Measurements from ENCODE around the gene IPO13.

The IPO13 gene, protein sequence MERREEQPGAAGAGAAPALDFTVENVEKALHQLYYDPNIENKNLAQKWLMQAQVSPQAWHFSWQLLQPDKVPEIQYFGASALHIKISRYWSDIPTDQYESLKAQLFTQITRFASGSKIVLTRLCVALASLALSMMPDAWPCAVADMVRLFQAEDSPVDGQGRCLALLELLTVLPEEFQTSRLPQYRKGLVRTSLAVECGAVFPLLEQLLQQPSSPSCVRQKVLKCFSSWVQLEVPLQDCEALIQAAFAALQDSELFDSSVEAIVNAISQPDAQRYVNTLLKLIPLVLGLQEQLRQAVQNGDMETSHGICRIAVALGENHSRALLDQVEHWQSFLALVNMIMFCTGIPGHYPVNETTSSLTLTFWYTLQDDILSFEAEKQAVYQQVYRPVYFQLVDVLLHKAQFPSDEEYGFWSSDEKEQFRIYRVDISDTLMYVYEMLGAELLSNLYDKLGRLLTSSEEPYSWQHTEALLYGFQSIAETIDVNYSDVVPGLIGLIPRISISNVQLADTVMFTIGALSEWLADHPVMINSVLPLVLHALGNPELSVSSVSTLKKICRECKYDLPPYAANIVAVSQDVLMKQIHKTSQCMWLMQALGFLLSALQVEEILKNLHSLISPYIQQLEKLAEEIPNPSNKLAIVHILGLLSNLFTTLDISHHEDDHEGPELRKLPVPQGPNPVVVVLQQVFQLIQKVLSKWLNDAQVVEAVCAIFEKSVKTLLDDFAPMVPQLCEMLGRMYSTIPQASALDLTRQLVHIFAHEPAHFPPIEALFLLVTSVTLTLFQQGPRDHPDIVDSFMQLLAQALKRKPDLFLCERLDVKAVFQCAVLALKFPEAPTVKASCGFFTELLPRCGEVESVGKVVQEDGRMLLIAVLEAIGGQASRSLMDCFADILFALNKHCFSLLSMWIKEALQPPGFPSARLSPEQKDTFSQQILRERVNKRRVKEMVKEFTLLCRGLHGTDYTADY

DNA sequence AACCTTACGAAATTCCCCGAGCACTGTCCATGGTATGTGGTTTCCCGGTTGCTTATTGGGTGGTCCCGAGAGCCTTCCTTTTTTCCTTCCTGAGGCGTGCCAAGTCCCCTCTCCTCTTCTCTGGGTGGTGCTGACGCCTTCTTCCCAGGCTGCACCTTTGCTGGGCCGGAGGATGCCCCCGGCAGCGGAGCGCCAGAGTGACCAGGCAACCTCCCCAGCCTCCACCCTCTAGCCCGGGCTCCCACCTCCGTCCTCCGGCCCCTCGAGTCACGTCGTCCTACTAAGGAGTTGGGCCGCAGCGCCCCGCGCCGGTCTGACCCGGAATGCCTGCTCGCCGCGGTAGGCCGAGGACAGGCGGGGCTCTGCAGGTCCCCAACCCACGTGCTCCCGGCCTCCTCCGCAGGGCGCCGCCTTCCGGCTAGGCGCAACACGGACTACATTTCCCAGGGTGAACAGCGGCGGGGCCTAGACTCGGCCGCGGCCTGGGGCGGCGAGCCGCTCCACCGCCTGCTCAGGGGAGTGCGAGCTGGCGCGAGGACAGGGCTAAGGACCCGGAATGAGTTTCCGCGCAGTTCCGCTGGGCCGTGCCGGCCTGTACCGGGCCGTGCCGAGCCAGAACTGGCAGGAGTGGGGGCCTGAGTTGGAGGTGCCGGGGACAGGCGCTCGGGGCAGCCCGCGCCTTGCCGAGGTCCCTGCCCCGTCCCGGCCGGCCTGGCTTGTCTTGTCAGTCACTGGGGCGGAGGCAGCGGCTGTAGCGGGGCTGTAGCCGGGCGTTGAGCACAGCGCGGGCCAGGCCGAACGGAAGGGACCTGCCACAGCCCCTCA is at the start of gene IPO13:
Gene IPO13 (plus strand): TSS at position 715 of the 825 bp plus-strand sequence. CDS start 651 bp downstream, outside the sequence.
- DNase-seq (ENCODE audit: low read depth) = peak; percentile 86

DNA sequence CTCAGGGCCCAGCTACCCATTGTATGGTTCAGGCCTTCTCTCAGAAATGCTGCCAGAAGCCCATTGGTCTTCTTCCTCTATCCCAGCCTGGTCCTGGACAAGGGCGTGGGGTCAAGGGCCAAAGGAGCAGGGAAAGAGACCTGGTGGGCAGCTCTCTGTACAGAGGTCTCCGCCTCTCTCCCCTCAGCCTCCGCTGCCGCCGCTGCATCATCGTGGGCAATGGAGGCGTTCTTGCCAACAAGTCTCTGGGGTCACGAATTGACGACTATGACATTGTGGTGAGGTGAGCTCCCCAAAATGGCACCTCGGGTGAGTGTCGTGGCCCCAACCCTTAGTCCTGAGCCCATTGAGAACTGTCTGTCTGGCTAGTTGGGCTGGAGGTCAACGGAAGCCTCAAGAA is 47.8 kb upstream of the IPO13 start:
- no peak for DNase-seq (ENCODE audit: low read depth)

DNA sequence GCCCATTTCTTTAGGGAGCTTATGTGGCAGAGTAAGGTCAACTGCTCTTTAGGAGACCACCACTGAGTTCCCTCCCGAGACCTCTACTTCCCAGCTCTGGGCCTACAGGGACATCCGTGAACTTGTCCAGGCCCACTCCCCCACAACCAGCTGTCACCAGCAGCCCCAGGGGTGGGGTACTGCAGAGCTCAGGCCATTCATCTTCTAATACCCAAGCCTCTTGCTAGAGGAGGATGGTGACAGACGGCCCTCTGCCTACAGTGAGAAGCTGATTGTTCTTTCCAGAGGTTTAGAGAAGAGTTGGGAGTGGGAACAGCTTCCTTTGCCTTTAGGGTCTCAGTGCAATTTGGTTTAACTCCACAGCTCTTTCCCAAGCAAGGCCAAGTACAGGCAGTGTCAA is 46.4 kb upstream of the IPO13 start:
- no peak for DNase-seq (ENCODE audit: low read depth)

DNA sequence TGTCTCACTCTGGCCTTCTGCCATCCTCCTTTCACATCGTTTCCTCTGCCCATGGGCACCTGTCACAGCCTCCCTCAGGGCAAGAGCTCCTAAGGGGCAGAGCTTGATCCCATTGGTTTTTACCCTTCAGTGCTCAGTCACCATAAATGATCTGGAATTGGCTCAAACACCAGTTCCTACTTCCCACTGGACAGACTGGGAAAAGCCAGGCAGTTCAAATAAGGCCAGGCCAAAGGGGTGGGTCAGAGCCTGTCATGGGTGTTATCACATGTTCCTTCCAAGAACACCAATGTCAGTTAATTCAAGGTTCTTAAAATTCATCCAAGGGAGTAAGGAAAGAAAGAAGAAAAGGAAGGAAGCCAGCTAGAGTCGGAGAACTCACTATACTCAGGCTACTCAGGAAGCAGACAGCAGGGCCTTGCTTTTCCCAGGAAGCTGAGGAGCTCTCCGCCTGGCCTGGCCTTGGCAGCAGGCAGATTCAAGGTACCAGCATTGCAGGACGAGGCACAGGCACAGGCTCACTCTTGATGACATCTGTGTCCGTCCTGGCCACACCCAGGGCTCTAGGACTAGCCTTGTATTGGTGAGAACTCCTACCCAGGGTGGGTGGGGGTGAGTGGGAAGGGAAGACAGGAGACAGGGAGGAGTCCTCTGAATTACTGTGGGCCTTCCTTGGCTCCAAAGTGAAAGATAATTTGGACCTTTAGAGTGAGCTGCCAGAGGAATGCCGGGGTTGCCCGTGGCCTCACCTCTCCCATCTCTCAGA is 45.4 kb upstream of the IPO13 start:
- no peak for DNase-seq (ENCODE audit: low read depth)

DNA sequence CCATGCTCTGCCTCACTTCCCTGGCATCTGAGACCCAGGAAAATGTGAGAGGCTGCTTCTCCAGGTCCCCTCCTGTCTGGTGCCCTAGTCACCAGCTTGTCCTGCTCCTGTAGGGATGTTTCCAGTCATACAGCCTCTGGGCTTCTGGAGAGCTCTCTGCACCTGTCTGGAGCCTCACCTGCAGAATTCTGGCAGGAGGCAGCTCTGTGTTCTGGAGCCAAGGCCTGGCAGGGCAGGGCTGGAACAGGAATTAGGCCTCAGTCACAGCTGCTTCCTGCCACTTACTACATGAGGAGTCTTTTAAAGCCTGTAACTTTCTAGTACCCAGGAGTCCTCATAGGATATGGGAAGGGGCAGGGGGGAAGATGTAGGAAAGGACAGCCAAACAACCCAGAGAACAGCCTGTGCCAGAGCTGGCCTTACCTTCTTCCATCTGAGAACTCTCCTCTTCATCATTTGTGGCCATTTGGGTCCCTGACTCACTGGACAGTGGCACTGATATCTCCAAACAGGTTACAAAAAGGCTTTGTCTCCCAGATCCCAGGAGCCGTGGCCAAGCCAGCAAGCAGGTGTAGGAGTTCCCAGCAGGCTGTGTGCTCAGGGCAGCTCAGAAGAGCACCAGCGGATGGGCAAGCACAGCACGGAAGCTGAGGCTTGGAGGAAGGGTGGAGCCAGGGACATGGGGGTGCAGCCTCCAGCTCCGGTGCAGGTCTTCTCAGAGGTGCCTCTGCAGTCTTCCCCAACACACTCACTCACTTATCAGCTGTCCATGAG is 44.5 kb upstream of the IPO13 start:
- DNase-seq (ENCODE audit: low read depth) = no peak

DNA sequence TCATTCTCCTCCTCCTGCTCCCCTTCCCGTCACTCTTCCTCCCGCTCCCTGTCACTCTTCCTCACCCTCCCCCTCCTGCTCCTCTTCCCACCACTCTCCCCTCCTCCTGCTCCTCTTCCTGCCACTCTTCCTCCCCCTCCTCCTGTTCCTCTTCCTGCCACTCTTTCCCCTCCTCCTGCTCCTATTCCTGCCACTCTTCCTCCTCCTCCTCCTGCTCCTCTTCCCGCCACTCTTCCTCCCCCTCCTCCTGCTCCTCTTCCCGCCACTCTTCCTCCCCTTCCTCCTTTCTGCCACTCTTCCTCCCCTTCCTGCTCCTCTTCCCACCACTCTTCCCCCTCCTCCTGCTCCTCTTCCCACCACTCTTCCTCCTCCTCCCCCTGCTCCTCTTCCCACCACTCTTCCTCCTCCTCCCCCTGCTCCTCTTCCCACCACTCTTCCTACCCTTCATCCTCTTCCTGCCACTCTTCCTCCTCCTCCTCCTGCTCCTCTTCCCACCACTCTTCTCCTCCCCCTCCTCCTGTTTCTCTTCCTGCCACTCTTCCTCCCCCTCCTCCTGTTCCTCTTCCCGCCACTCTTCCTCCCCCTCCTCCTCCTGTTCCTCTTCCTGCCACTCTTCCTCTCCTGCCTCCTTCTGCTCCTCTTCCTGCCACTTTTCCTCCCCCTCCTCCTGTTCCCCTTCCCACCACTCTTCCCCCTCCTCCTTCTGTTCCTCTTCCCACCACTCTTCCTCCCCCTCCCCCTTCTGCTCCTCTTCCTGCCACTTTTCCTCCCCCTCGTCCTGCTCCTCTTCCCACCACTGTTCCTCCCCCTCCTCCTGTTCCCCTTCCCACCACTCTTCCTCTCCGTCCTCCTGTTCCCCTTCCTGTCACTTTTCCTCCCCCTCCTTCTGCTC is 41.8 kb upstream of the IPO13 start:
- DNase-seq (ENCODE audit: low read depth) = no peak

DNA sequence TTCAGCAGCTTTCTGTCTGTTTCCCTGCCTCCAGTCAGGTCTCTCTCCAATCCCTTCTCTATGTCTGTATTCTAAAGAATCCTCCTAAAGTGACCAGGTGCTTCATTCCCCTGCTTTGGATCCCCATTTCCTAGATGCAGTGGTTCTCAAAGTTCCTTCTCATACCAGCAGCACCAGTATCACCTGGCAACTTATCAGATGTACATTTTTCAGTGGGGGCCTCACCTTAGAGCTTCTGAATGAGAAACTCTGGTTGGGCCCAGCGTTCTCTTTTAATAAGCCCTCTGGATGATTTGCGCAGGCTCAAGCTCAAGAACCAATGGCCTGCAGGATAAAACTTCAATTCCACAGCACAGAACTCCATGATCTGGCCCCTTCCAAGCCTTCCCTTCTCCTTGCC is 38.5 kb upstream of the IPO13 start:
- DNase-seq (ENCODE audit: low read depth) = no peak

DNA sequence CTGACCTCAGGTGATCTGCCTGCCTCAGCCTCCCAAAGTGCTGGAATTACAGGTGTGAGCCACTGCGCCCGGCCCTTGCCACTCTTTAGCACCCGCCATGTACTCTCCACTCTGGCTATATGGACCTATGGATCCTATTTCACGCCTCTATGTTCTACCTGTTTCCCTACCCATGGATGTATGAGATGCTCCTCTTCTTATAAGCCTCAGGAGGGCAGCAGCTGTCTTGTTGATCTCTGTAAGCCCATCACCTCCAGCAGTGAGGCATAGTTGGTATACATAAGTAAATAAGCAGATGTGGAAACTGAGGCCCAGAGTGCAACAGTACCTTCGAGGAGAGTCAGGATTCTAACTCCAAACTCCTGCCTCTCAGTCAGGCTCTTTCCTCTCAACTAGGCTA is 37.9 kb upstream of the IPO13 start:
- DNase-seq (ENCODE audit: low read depth) = no peak

DNA sequence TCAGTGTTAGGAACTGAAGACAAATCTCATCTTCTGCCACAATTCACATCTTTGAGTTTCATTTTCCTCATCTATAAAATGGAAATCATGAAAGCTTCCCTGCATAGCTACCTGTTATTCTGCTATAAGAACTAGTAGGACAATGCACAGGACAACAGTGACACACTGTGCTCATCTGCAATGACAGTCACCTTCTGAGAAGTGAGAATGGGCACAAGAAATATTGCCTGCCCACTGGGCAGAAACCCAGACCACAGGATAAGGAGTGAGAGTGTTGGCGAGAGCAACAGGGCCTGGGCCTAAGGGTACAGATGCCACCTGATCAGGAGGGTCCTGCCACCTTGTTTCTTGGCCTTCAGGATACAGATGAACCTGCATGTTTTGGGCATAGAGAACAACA is 36.4 kb upstream of the IPO13 start:
- DNase-seq (ENCODE audit: low read depth) = no peak

DNA sequence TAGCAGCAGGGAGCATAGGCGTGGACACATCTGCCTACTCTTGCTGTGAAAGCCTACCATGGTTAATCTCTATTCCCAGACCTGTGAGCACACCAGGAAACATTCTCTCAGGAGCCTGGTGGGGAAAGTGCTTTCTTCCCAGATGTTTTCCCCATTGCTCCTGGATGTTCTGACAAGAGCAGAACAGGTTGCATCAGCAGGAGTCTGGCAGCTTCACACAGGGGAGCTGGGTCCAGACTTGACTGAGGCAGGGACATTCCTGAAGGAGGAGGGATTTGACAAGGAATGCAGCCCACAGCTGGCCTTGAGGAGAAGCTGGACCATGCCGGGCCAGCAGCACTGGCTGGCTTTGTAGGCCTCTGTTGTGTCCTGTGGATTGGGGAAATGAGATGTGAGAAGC is 34.1 kb upstream of the IPO13 start:
- peak; percentile 58 for DNase-seq (ENCODE audit: low read depth)

DNA sequence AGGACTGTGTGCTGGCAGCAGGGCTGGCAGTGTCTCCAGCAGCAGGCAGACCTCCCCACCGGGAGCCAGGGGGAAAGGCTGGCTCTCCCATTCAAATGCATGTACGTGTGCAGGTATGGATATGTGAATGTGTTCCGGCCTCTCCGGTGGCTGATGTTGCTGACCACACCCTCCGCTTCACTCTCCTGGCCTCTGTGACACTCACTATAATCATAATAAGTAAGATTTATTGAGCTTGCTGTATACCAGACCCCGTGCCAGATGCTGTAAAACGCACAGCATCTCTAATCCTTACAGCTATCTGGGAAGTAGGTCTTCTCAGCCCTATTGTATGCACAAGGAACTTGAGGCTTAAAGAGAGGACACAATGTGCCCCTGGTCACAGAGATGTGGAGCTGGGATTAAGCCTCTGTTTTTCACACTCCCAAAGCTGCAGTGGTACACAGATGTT is 33.7 kb upstream of the IPO13 start:
- no peak for DNase-seq (ENCODE audit: low read depth)

DNA sequence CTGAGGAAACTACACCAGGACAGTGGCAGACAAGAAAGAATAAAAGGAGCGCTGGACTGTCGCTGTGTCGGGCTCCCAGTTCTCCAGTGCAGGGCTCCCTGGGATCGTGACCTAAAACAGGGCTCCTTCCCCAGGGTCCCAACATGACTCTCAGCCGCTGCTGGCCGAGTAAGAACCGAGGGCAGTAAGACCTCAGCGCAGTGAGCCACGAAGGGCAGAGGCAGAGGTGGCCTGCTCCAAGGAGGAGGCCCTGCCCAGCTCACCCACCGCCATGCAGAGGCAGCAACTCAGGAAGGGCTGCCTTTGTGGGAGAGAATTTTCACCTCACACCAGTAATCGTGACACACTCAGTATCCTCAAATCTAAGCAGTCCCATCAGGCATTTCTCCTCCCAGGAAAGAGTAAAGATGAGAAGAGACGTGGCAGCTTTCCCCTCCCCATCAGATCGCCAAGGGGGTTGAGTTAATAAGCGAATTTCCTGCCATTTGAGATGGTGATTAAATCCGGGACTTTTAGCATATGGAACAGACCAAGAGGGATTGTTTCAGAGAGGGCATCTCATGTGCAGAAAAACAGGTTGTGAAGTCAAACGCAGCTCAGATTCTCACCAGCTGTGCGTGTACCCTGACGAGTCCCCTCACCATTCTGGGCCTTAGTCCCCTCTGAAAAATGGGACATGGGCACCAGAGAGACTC is 32.9 kb upstream of the IPO13 start:
- DNase-seq (ENCODE audit: low read depth) = no peak

DNA sequence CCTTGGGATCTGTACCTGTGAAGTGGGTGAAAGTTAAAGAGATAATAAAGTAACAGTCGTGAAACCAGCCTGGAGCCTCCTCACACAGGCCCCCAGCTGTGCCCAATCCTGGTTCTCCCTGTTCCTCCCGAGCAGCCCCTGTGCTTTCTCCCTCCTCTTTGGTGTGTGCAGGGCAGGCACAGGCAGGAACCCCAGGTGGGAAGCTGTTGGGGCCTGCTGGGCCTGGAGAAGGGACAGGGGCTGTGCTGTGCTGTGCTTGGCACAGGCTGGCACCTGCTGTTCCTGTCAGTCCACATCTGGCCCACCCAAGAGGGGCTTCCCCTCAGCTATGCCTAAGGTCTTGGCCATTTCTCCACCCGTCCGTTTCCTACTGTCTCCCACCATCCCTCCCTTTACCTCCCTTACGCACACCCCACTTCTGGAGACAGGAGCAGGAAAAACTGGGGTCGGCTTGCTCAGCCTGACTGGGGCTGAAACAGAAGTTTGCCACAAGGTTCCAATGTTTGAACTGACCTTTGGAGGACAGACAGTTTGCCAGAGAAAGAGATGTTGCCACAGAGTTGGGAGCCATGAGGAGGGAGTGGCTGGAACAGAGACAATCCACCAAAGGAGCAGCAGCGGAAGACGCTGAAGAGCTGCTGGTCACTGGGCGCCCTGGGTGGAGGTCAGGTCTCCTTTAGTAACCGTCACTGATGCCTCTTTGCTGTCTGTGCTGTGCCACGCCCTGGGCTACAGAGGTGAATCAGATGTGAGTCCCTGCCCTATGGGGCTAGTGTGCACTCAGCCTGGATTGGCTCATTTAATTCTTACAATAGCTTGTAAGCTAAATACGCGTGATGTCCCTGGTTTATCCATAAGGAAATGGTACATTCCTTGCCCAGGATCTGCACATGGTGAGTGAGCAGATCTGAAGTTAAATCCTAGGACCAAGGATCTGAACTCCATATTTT is 31.9 kb upstream of the IPO13 start:
- no peak for DNase-seq (ENCODE audit: low read depth)

DNA sequence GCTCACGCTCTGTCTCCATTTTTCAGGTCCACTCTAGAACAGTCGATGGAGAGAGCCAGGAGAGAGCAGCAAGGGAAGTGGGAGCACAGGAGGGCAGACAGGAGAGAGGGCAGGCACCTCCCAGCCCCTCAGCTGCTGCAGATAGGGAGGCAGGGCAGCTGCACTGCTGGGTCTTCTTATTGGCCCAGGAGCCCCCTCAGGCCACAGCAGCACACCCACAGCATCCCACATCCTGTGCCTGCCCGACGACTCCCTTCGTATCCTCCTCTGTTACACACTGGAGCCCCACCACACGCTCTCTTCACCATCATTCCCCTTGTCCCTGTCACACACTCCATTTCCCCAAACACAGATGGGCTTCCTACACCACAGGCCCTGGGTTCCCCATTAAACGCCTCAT is 26.8 kb upstream of the IPO13 start:
- no peak for DNase-seq (ENCODE audit: low read depth)

DNA sequence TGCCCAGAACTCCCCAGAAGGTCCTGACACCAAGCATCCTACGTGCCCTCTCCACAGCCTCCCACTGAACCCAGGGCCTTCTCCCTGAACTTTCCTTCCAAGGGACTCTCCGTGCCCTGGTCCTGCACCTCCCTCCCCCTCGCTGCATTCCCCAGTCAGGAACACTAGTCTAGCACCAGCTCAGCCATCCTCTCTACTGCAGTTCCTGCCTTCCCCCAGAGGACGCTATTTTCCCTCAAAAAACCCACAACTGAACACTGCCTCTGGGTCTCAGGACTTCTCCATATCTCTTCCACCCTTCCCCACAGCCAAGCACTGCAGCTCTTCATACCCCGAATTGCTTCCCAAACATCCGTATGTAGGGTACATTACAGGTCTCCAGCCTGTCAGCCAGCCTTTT is 25.7 kb upstream of the IPO13 start:
- DNase-seq (ENCODE audit: low read depth) = no peak

DNA sequence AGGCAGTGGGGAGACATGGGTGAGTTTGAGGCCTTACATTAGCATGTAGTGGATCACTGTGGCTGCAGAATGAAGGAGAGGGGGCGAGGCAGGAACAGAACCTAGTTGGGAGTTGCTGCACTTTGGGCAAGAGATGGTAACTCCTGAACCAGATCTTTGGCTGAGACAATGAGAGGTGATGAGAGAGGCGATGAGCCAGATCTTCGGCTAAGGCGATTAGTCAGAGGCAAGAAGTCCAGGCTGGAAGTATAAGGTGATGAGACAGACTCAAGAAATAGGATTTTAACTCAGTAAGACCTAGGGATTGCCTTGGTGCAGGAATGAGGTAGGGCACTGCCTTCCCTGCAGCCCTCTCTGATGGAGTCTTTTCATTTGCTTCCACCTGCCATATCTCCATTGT is 22.2 kb upstream of the IPO13 start:
- no peak for DNase-seq (ENCODE audit: low read depth)

DNA sequence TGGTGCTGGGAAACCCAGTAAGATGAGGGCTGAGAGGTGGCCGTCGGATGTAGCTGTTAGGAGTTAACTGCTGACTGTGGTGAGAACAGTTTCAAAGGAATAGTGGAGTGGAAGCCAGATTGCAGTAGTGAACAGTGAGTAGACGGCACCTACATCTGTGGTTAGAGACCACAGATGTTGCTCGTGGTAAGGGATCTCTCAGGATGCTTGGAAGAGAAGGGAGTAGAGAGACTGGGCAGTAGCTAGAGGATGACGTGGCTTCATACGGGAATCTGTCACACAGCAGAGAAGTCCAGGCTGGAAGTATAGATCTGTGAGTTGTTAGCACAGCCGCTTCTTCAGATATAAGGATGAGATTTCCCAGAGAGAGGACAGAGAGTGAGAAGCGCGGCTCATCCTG is 20.9 kb upstream of the IPO13 start:
- DNase-seq (ENCODE audit: low read depth) = no peak
